Activated CD8-positive, alpha-beta T cell treated with anti-CD3 and anti-CD28 coated beads for 36 hours (primary cell): ENCODE measurements around the gene LHX3. TPM values are rescaled to one million over a fixed set of nuclear protein-coding genes. Genes with fewer than 3 reads are reported as not detected.
A peak's percentile ranks its signal among the peaks of the same experiment; 100 is the strongest.

ENCODE experiments used
- ATAC-seq: fragments of 200-7000 bp; cut with Tn5 transposase; one replicate; pipeline ENCODE4 v1.10.0; 2021; ENCODE audit warnings: mild to moderate bottlenecking, moderate library complexity
- CTCF ChIA-PET: fragments of 350-600 bp; sonication (Branson Sonifier 250); formaldehyde crosslinking; loops from one replicate; lab custom pipeline; 2021; ENCODE audit warnings: antibody characterized with exemption; lab: Charles Lee
- POLR2A ChIA-PET: fragments of 350-600 bp; sonication (Branson Sonifier 250); formaldehyde crosslinking; loops from one replicate; lab custom pipeline; 2021; ENCODE audit warnings: antibody characterized with exemption; lab: Charles Lee
- DNase-seq: peaks from one replicate; pipeline ENCODE4 v3.0.0-alpha.2; 2020
- H3K27ac Mint-ChIP-seq: one replicate; pipeline ENCODE4 v1.8.0; 2021; ENCODE audit warnings: mild to moderate bottlenecking, mixed read lengths
- H3K27me3 Mint-ChIP-seq: one replicate; pipeline ENCODE4 v1.8.0; 2021; ENCODE audit warnings: mixed read lengths
- H3K36me3 Mint-ChIP-seq: one replicate; pipeline ENCODE4 v1.8.0; 2021; ENCODE audit warnings: low read depth, mixed read lengths
- H3K4me1 Mint-ChIP-seq: one replicate; pipeline ENCODE4 v1.8.0; 2021; ENCODE audit warnings: low read depth, mixed read lengths
- H3K4me3 Mint-ChIP-seq: one replicate; pipeline ENCODE4 v1.8.0; 2021; ENCODE audit warnings: mild to moderate bottlenecking, moderate library complexity, mixed read lengths
- H3K9me3 Mint-ChIP-seq: one replicate; pipeline ENCODE4 v1.8.0; 2021; ENCODE audit warnings: mixed read lengths
- intact Hi-C: fragments of 100-400 bp; cut with micrococcal nuclease; formaldehyde crosslinking; loops from one replicate; pipeline ENCODE4 v1.10.0; 2022
- total RNA-seq, 2 experiments: library from RNA; stranded (reverse); gene quantifications; one replicate each; pipeline ENCODE4 v1.2.3, GENCODE V29; 2021
- TF ChIP-seq, protein P1 (sequence below): fragments of 200-600 bp; IDR thresholded peaks from one replicate; pipeline ENCODE4 v1.8.0; 2022; ENCODE audit warnings: antibody characterized with exemption, mild to moderate bottlenecking

Gene LHX3
- total RNA-seq, 2 experiments from 2014 or later = not detected

DNA sequence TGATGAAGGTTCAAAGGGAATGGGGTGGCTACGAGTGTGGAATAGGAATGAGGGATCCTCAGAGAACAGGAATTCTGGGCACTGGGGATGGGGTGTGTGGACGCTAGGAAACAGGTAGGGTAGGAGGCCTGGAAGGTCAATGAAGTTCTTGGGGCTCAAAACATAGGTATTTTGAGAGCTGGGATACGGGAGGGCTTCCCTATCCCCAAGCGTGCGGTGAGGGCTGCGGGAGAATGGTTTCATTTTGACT, 40.0 kb upstream of the LHX3 start:
- TF ChIP-seq, protein P1, sequence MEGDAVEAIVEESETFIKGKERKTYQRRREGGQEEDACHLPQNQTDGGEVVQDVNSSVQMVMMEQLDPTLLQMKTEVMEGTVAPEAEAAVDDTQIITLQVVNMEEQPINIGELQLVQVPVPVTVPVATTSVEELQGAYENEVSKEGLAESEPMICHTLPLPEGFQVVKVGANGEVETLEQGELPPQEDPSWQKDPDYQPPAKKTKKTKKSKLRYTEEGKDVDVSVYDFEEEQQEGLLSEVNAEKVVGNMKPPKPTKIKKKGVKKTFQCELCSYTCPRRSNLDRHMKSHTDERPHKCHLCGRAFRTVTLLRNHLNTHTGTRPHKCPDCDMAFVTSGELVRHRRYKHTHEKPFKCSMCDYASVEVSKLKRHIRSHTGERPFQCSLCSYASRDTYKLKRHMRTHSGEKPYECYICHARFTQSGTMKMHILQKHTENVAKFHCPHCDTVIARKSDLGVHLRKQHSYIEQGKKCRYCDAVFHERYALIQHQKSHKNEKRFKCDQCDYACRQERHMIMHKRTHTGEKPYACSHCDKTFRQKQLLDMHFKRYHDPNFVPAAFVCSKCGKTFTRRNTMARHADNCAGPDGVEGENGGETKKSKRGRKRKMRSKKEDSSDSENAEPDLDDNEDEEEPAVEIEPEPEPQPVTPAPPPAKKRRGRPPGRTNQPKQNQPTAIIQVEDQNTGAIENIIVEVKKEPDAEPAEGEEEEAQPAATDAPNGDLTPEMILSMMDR = no peak
- no peak for ATAC-seq
- Mint-ChIP-seq H3K4me1 (peaks cover 40% of the 10 kb centered on the region), H3K27me3 (no peaks in the 10 kb centered on the region), H3K27ac (peak overlapping the region; percentile 93), H3K4me3 (peak overlapping the region; percentile 94), H3K36me3 (peaks cover 4% of the 10 kb centered on the region), H3K9me3 (no peaks in the 10 kb centered on the region)
- DNase-seq = no peak
- ChIA-PET CTCF (no interaction called here), POLR2A (interaction anchor here (0.9 to 1.3 kb wide), 4 partner anchors 12 to 337 kb away, joined by 3 to 4 read pairs (median 4); partner anchors contain the start of gene CAMSAP1)
- intact Hi-C loops = no loop called here

DNA sequence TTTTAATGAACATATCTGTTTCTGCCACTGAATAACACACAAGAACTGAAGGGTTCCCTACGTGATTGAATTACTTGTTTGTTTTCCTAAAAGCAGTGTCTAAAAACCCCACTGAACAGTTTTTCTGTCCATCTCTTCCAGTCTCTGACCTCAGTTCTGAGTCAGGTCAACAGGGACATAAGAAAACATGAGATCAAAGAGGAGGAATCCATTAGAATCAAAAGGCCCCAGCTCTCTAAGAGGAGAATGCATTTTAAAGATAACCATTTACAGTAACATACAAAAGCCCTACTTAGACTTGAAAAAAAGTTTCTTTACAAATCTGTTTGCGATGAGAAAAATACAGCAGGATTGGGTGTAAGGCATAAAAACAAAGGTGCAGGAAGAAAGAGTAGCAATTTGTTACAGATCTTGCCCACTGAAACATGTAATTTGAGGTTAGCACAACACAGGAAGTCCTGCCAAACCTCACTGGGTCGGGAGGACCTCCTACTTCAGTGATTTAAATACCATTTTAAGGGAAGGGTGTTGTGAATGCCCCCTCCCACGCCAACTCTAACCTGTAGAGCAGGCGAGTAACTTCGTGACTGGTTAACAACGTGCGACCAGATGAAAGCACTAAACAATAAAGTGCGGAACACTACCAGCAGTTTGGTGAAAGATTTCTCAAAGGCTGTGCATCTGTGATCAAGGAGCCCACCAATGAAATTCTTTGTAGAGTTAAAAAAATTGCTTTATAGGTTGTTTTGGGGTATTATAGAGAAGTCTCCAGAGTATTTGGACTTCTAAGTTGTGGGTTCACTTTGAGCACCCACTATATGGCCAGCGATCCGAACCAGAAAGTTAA, 39.4 kb upstream of the LHX3 start:
- no peaks in the 10 kb centered on the region for H3K27me3 Mint-ChIP-seq
- CTCF ChIA-PET = interaction anchor here (2.2 kb wide), 1 partner anchor 74 kb away, joined by 9 read pairs; no protein-coding TSS in a partner anchor
- POLR2A ChIA-PET = interaction anchor here (0.9 to 1.3 kb wide), 2 partner anchors 12 to 337 kb away, joined by 3 to 4 read pairs; partner anchors contain the start of gene CAMSAP1
- DNase-seq (peak; percentile 95), ATAC-seq (peak; percentile 80)
- H3K27ac Mint-ChIP-seq = peak overlapping the region; percentile 93
- peaks cover 40% of the 10 kb centered on the region for H3K4me1 Mint-ChIP-seq
- peaks cover 4% of the 10 kb centered on the region for H3K36me3 Mint-ChIP-seq
- intact Hi-C loops = no loop called here
- H3K9me3 Mint-ChIP-seq = no peaks in the 10 kb centered on the region
- peak overlapping the region; percentile 94 for H3K4me3 Mint-ChIP-seq
- TF ChIP-seq, protein P1 = no peak

DNA sequence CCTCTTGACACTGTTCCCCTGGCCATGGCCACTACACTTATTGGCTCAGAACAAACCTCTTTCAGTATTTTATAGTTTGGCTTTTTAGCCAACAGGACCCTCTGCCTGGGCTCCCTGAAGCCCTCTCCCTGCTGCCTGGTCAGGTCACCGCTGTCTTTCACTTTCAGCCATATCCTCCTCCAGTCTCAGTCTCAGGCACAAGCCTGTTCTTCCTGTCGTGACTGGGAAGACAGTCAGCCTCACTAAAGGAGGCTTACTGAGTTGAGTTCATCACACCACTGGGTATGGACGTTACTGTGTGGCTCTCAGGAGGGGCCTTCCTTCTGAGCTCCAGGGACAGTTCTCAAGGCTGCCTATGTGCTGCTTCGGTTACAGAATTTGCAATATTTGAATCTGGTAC, 38.7 kb upstream of the LHX3 start:
- DNase-seq (no peak), ATAC-seq (no peak)
- CTCF ChIA-PET = interaction anchor here (0.9 to 2.2 kb wide), 6 partner anchors 17 to 283 kb away, joined by 3 to 9 read pairs (median 4); no protein-coding TSS in a partner anchor
- H3K27me3 Mint-ChIP-seq = no peaks in the 10 kb centered on the region
- TF ChIP-seq, protein P1 = no peak
- H3K4me1 Mint-ChIP-seq = peaks cover 43% of the 10 kb centered on the region
- H3K27ac Mint-ChIP-seq = peak overlapping the region; percentile 93
- peaks cover 4% of the 10 kb centered on the region for H3K36me3 Mint-ChIP-seq
- intact Hi-C loops = no loop called here
- H3K9me3 Mint-ChIP-seq = no peaks in the 10 kb centered on the region
- POLR2A ChIA-PET = no interaction called here
- H3K4me3 Mint-ChIP-seq = peak overlapping the region; percentile 94

DNA sequence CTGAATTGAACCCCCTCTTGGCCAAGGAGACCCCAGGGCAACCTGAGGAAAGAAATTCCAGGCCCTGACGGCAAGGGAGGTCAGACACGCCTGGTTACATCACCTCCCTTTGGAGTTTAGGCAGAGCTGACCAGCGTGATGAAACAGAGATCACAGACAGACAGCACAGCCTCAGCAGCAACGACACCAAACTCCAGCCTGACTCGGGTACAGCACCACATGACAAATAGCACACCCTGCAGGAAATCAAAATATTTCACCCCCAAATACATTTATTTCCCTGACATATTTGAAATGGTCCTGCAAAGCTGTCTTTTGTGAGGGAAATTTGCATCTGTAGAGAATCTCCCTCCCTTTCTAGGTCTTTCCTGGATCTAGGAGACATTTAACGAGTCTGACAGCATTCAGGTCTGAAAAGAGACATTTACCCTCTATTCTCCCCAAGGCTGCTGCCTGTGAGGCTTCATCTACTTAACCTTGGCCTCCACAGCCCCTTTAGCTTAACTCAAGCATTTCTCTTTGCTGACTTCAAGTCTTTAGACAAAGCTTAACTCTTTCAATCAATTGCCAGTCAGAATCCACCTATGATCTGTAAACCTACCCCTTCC, 38.1 kb upstream of the LHX3 start:
- Mint-ChIP-seq H3K9me3 (no peaks in the 10 kb centered on the region), H3K36me3 (peaks cover 4% of the 10 kb centered on the region), H3K27me3 (no peaks in the 10 kb centered on the region), H3K27ac (peak overlapping the region; percentile 93), H3K4me3 (peak overlapping the region; percentile 24), H3K4me1 (peaks cover 45% of the 10 kb centered on the region)
- DNase-seq = no peak
- ChIA-PET POLR2A (no interaction called here), CTCF (interaction anchor here (0.8 to 2.2 kb wide), 7 partner anchors 17 to 283 kb away, joined by 3 to 9 read pairs (median 4); partner anchors contain the start of gene DNLZ)
- no peak for ATAC-seq
- intact Hi-C loops = no loop called here
- TF ChIP-seq, protein P1 = no peak

DNA sequence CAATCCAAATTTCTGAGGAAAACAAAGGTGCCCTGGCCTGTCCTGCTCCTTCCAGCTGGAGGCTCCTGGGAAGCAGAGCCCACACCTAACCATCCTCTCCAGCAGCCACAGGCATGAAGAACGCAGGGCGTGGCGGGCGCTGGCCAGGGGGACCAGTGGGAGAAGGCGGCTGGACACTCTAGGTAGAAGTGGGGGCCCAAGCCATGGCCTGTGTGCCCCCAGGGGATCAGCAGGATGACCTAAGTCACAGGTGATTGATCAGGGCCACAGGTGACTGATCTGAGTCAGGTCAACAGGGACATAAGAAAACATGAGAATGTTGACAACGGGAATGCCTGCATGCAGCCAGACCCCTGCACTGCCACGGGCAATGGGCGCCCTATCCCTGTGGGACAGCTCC, 37.3 kb upstream of the LHX3 start:
- TF ChIP-seq, protein P1 = no peak
- CTCF ChIA-PET = interaction anchor here (1.4 to 2.2 kb wide), 5 partner anchors 25 to 282 kb away, joined by 3 to 9 read pairs (median 5); no protein-coding TSS in a partner anchor
- Mint-ChIP-seq H3K9me3 (no peaks in the 10 kb centered on the region), H3K4me3 (no peak overlapping the region), H3K27ac (no peak overlapping the region), H3K4me1 (peaks cover 46% of the 10 kb centered on the region), H3K36me3 (peaks cover 4% of the 10 kb centered on the region), H3K27me3 (no peaks in the 10 kb centered on the region)
- DNase-seq (no peak), ATAC-seq (no peak)
- intact Hi-C loops = no loop called here
- POLR2A ChIA-PET = no interaction called here
